Mesendoderm (in vitro differentiated cells): ENCODE results near the gene SELENOI.

Experiments used
- DNase-seq: peaks from one replicate; pipeline ENCODE4 v3.0.0; 2013
- H2AK5ac ChIP-seq: 2 replicates; pipeline ENCODE4 v1.6.1; 2013; ENCODE audit warnings: low read length, inconsistent platforms
- H2BK120ac ChIP-seq: 2 replicates; pipeline ENCODE4 v1.6.1; 2013; ENCODE audit warnings: low read depth, mild to moderate bottlenecking, low read length, moderate library complexity, mixed read lengths
- H2BK15ac ChIP-seq: replicated peaks from 2 replicates; pipeline ENCODE4 v1.6.1; 2013; ENCODE audit warnings: low read depth, mild to moderate bottlenecking, moderate library complexity
- H2BK5ac ChIP-seq: 2 replicates; pipeline ENCODE4 v1.6.1; 2013; ENCODE audit warnings: low read length, inconsistent platforms
- H3K18ac ChIP-seq: 2 replicates; pipeline ENCODE4 v1.6.1; 2013; ENCODE audit warnings: mild to moderate bottlenecking, low read length, mixed read lengths
- H3K23ac ChIP-seq: one replicate; pipeline ENCODE4 v1.6.1; 2013; ENCODE audit warnings: low read length
- H3K27ac ChIP-seq: 2 replicates; pipeline ENCODE4 v1.5.1; 2013; ENCODE audit warnings: low read depth, mild to moderate bottlenecking, inconsistent platforms, low read length, moderate library complexity
- H3K27me3 ChIP-seq: 2 replicates; pipeline ENCODE4 v1.6.1; 2013; ENCODE audit warnings: low read length, control low read depth, mild to moderate bottlenecking, inconsistent platforms; ENCODE audit not compliant: insufficient read depth, poor library complexity
- H3K36me3 ChIP-seq: 2 replicates; pipeline ENCODE4 v1.6.1; 2013; ENCODE audit warnings: low read length, inconsistent platforms; ENCODE audit not compliant: control insufficient read depth, insufficient read depth
- H3K4ac ChIP-seq: one replicate; pipeline ENCODE4 v1.6.1; 2013; ENCODE audit warnings: low read depth, mild to moderate bottlenecking, low read length, moderate library complexity
- H3K4me1 ChIP-seq: 2 replicates; pipeline ENCODE4 v1.6.1; 2013; ENCODE audit warnings: low read depth, low read length, inconsistent platforms; ENCODE audit not compliant: control insufficient read depth
- H3K4me2 ChIP-seq: 2 replicates; pipeline ENCODE4 v1.6.1; 2013; ENCODE audit warnings: low read length
- H3K4me3 ChIP-seq: 2 replicates; pipeline ENCODE4 v1.5.1; 2013; ENCODE audit warnings: mild to moderate bottlenecking, low read length
- H3K56ac ChIP-seq: one replicate; pipeline ENCODE4 v1.6.1; 2013; ENCODE audit warnings: low read length
- H3K79me1 ChIP-seq: 2 replicates; pipeline ENCODE4 v1.6.1; 2013; ENCODE audit warnings: low read length, inconsistent platforms
- H3K79me2 ChIP-seq: 2 replicates; pipeline ENCODE4 v1.6.1; 2013; ENCODE audit warnings: mild to moderate bottlenecking, low read length; ENCODE audit not compliant: control insufficient read depth, insufficient read depth
- H3K9ac ChIP-seq: 2 replicates; pipeline ENCODE4 v1.6.1; 2013; ENCODE audit warnings: low read length, inconsistent platforms
- H4K5ac ChIP-seq: one replicate; pipeline ENCODE4 v1.6.1; 2013; ENCODE audit warnings: low read length
- H4K8ac ChIP-seq: one replicate; pipeline ENCODE4 v1.6.1; 2013; ENCODE audit warnings: low read depth, mild to moderate bottlenecking, control low read depth, low read length, moderate library complexity
- WGBS: extraction: QIAGEN DNeasy Blood & Tissue Kit; methylation state at CpG from one replicate; pipeline ENCODE4 v1.1.7; 2013; ENCODE audit warnings: low lambda C conversion rate, missing lambda C conversion rate; ENCODE audit not compliant: insufficient coverage; ENCODE audit errors: extremely low coverage; 5-methylcytosine and 5-hydroxymethylcytosine counted together

SELENOI gene

GRCh38 chr2:26355038-26355995, 9.4 kb downstream of the SELENOI start:
- Histone ChIP-seq H4K8ac (no peak overlapping the region), H3K27ac (no peak overlapping the region), H3K4me3 (no peak overlapping the region), H2BK15ac (no peak overlapping the region), H3K4me2 (no peak overlapping the region), H3K79me2 (peaks cover 66% of the 10 kb centered on the region), H3K4me1 (peaks cover 9% of the 10 kb centered on the region), H2AK5ac (no peak overlapping the region), H3K56ac (no peak overlapping the region), H3K36me3 (no peaks in the 10 kb centered on the region), H4K5ac (no peak overlapping the region), H3K9ac (peak overlapping the region; percentile 5), H3K18ac (no peak overlapping the region), H3K23ac (no peak overlapping the region), H3K4ac (no peak overlapping the region), H3K27me3 (no peaks in the 10 kb centered on the region), H2BK120ac (no peak overlapping the region), H2BK5ac (no peak overlapping the region), H3K79me1 (peaks cover 25% of the 10 kb centered on the region)
- no CpG with 5 or more reads among the region's 9 CpGs for WGBS
- peak; percentile 95 for DNase-seq

- H2BK15ac ChIP-seq = no peak overlapping the region
- H3K9ac ChIP-seq = no peak overlapping the region
- DNase-seq = no peak
- H3K23ac ChIP-seq = no peak overlapping the region
- no peak overlapping the region for H3K4me2 ChIP-seq
- H3K36me3 ChIP-seq = no peaks in the 10 kb centered on the region
- no peak overlapping the region for H3K56ac ChIP-seq
- no peak overlapping the region for H3K27ac ChIP-seq
- no peak overlapping the region for H3K4me3 ChIP-seq
- H3K4me1 ChIP-seq = peaks cover 9% of the 10 kb centered on the region
- no peaks in the 10 kb centered on the region for H3K27me3 ChIP-seq
- no CpG with 5 or more reads among the region's 2 CpGs for WGBS
- no peak overlapping the region for H3K18ac ChIP-seq
- H2BK120ac ChIP-seq = no peak overlapping the region
- no peak overlapping the region for H4K5ac ChIP-seq
- H4K8ac ChIP-seq = no peak overlapping the region
- H3K4ac ChIP-seq = no peak overlapping the region
- H3K79me1 ChIP-seq = peaks cover 26% of the 10 kb centered on the region
- H3K79me2 ChIP-seq = peaks cover 68% of the 10 kb centered on the region
- no peak overlapping the region for H2BK5ac ChIP-seq
- no peak overlapping the region for H2AK5ac ChIP-seq
Measured at GRCh38 chr2:26356111-26356510, 10.2 kb downstream of the SELENOI start.

GRCh38 chr2:26356771-26357170, 10.8 kb downstream of the SELENOI start:
- H2BK15ac ChIP-seq = no peak overlapping the region
- H2BK5ac ChIP-seq = no peak overlapping the region
- no peak overlapping the region for H3K9ac ChIP-seq
- no CpG with 5 or more reads among the region's 2 CpGs for WGBS
- H3K23ac ChIP-seq = no peak overlapping the region
- H2AK5ac ChIP-seq = no peak overlapping the region
- no peak overlapping the region for H4K5ac ChIP-seq
- H3K56ac ChIP-seq = no peak overlapping the region
- no peak overlapping the region for H3K4me2 ChIP-seq
- no peaks in the 10 kb centered on the region for H3K27me3 ChIP-seq
- no peak overlapping the region for H3K4ac ChIP-seq
- H3K18ac ChIP-seq = no peak overlapping the region
- peaks cover 68% of the 10 kb centered on the region for H3K79me2 ChIP-seq
- no peak overlapping the region for H2BK120ac ChIP-seq
- no peaks in the 10 kb centered on the region for H3K36me3 ChIP-seq
- H3K4me3 ChIP-seq = no peak overlapping the region
- H3K27ac ChIP-seq = no peak overlapping the region
- H4K8ac ChIP-seq = no peak overlapping the region
- peaks cover 24% of the 10 kb centered on the region for H3K79me1 ChIP-seq
- no peak for DNase-seq
- peaks cover 9% of the 10 kb centered on the region for H3K4me1 ChIP-seq

DNA sequence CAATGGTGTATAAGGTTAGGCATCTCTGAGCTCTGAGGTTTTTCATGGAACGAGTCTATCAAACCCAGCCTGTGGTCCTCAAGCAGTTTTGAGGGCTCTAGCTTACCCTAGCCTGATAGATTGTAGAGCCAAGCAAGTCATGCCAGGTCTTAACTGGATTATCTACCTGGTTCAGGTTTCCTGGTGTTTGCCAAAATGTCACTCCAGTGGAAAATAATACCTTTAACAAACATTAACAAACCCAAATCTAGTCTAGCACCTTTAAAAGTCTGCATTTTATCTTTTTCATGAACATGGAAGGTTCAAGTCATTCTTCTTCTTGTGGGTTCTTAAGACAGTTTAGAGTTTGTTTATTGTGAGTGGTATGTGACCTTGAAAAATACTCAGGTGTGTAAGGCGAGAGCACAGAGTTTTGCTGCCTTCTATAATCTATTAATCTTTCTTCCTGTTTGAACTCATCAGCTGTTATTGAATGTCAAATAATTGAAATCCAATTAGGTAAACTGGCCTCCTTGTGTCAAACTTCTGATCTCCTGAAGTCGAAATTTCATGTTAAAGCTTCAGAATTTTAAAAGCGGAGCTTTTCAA, 14.0 kb downstream of the SELENOI start:
- no peak overlapping the region for H3K9ac ChIP-seq
- H2BK5ac ChIP-seq = no peak overlapping the region
- H3K4me1 ChIP-seq = peaks cover 7% of the 10 kb centered on the region
- peaks cover 59% of the 10 kb centered on the region for H3K79me2 ChIP-seq
- no peak overlapping the region for H3K18ac ChIP-seq
- H2BK120ac ChIP-seq = no peak overlapping the region
- WGBS = no CpG with 5 or more reads among the region's 4 CpGs
- no peak overlapping the region for H3K56ac ChIP-seq
- H4K8ac ChIP-seq = no peak overlapping the region
- no peak overlapping the region for H3K23ac ChIP-seq
- no peak overlapping the region for H2BK15ac ChIP-seq
- no peak overlapping the region for H3K27ac ChIP-seq
- H3K27me3 ChIP-seq = no peaks in the 10 kb centered on the region
- no peaks in the 10 kb centered on the region for H3K36me3 ChIP-seq
- H3K4me2 ChIP-seq = no peak overlapping the region
- no peak overlapping the region for H3K4me3 ChIP-seq
- H2AK5ac ChIP-seq = no peak overlapping the region
- DNase-seq = no peak
- peaks cover 21% of the 10 kb centered on the region for H3K79me1 ChIP-seq
- no peak overlapping the region for H3K4ac ChIP-seq
- H4K5ac ChIP-seq = no peak overlapping the region

GRCh38 chr2:26363323-26363722, 17.4 kb downstream of the SELENOI start:
- Histone ChIP-seq H4K8ac (no peak overlapping the region), H3K27me3 (no peaks in the 10 kb centered on the region), H3K4me3 (no peak overlapping the region), H3K36me3 (no peaks in the 10 kb centered on the region), H3K79me1 (peaks cover 11% of the 10 kb centered on the region), H3K18ac (no peak overlapping the region), H3K4ac (no peak overlapping the region), H3K4me1 (peaks cover 2% of the 10 kb centered on the region), H3K27ac (no peak overlapping the region), H2AK5ac (no peak overlapping the region), H2BK5ac (no peak overlapping the region), H3K9ac (no peak overlapping the region), H3K4me2 (no peak overlapping the region), H3K79me2 (peaks cover 37% of the 10 kb centered on the region), H3K23ac (no peak overlapping the region), H2BK15ac (no peak overlapping the region), H2BK120ac (no peak overlapping the region), H4K5ac (no peak overlapping the region), H3K56ac (no peak overlapping the region)
- no CpG with 5 or more reads among the region's 4 CpGs for WGBS
- DNase-seq = no peak
